AG09319 (cell line): Measurements from ENCODE around the gene GSDME.

Experiments used
- DNase-seq: peaks from one replicate; pipeline ENCODE4 v3.0.0-alpha.2; 2010; ENCODE audit warnings: low read depth; ENCODE audit errors: extremely low read depth
- TF ChIP-seq, protein P1 (sequence below): IDR thresholded peaks from 2 replicates; pipeline ENCODE4 v1.5.1; 2011; ENCODE audit warnings: low read depth, mild to moderate bottlenecking, inconsistent platforms, low read length, moderate library complexity

The GSDME gene

DNA sequence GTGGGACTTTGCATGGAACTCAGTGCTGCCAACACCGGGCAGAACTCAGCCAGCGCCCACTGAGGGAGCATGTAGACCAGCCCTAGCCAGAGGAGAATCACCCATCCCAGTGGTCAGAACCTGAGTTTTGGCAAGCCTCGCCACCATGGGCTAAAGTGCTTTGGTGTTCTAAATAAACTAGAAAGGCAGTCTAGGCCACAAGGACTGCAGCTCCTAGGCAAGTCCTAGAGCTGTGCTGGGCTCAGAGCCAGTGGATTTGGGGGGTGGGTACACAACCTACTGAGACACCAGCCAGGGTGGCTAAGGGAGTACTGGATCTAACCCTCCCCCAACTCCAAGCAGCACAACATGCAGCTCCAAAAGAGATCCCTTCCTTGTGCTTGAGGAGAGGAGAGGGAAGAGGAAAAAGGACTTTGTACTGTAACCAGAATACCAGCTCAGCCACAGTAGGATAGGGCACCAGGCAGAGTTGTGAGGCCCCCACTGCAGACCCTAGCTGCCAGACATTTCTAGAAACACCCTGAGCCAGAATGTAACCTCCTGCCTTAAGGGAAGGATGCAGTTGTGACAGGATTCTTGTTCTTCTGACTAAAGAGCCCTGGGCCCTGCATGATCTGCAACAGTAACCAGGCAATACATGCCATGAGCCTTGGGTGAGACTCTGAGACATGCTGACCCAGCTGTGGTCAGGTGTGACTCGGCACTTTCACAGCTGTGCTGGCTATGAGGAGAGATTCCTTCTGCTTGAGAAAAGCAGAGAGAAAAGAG is 24.4 kb downstream of the GSDME start:
- DNase-seq = peak; percentile 31
- TF ChIP-seq, protein P1, sequence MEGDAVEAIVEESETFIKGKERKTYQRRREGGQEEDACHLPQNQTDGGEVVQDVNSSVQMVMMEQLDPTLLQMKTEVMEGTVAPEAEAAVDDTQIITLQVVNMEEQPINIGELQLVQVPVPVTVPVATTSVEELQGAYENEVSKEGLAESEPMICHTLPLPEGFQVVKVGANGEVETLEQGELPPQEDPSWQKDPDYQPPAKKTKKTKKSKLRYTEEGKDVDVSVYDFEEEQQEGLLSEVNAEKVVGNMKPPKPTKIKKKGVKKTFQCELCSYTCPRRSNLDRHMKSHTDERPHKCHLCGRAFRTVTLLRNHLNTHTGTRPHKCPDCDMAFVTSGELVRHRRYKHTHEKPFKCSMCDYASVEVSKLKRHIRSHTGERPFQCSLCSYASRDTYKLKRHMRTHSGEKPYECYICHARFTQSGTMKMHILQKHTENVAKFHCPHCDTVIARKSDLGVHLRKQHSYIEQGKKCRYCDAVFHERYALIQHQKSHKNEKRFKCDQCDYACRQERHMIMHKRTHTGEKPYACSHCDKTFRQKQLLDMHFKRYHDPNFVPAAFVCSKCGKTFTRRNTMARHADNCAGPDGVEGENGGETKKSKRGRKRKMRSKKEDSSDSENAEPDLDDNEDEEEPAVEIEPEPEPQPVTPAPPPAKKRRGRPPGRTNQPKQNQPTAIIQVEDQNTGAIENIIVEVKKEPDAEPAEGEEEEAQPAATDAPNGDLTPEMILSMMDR = no peak

DNA sequence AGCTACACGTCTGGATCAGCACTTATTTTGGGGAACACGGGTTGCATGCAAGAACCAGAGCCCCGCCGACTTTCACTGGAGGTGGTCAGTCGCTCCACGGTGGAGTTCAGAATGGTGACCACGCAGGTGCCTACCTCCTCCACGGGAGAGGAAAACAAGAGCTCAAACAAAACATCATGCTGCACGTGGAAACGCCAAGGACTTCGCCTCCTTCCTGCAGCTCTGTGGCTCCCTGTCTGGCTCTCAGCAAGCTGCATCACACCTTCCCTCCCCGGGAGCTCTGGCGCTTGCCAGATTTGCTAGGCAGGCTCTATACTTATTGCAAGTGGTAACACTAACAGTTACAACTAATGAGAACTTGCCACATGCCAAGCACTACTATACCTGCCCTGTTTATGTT is 26.0 kb downstream of the GSDME start:
- TF ChIP-seq, protein P1 = no peak
- no peak for DNase-seq

DNA sequence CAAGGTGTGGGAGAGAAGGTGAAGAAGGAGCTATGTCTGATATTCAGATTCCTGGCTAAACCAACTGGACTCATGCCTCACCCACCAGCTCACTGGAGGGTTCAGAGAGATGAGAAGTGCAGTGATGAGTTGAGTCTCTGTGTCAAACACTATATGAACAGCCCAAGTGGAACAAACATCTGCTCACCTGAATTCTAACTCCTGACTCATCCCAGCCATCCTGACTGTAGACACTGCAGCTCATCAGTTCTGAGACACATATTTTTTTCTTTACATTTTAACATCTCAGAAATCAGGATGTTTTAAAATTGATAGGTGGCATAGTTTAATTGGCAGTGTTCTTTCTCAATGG is 27.3 kb downstream of the GSDME start:
- TF ChIP-seq, protein P1 = no peak
- DNase-seq = no peak

DNA sequence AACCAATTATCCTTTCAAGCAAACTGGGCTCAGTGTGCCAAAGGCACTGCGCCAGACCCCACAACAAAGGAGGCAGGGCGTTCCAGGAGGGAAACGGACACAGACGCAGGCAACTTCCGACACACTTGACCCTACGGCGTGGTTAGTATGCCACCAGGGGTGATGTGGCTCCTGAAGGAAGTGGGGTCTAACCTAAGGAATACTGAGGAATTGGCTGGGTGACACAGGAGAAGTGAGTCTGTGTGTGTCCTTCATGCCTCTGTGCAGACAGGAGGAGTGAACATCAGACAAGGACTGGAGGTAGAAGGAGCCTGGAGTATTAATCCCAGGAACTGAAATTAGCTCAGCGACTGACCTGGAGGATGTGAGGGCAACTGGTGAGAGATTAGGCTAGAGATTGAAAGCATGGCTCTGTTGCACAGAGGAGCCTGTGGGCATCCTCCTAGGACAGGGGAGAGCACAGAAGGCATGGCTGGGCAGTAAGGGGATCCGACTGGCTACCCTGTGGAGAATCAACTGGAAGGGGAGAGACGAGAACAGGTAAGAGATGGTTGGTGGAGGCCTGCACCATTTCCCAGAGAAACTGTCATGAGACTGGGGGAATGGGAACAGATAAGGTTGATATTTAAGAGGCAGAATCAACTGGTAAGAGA is 27.8 kb downstream of the GSDME start:
- TF ChIP-seq, protein P1 = no peak
- DNase-seq = no peak

DNA sequence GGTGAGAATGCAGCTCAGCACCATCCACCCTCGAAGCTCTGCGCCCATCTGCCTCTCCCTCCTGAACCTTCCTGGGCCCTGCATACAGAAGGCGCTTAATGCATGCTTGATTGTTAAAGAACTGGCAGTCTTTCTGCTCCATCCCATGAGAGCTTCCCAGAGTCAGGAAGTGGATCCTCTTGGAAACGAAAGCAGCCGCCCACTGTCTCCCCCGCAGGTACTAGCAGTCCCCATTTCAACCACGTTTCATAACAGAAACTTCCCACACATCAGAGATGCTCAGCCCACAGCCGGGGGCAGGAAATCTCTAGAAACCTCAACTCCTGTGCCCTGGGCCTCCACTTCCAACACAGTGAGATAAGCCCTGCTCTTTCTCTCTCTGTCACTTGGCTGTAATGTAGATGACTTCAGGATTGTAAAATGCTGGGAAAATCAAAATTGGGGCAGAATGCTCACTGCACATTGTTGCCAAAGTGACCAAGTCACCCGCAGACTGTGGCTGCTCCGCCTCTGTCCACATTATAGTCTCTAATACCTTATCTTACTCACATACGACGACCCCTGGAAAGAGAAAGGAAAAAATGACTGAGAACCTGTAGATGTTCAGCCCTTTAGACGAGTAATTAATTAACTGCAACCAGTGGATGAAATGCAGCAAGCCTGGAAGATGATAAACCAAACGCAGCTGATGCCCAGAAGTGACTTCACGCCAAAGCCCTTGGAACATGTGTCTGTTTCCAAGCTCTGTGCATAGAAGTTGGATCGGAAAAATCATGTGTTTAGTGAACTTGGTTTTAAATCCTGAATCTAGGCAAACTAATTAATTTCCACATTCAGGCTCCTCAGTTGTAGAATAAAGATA is 28.5 kb downstream of the GSDME start:
- DNase-seq = no peak
- TF ChIP-seq, protein P1 = no peak

DNA sequence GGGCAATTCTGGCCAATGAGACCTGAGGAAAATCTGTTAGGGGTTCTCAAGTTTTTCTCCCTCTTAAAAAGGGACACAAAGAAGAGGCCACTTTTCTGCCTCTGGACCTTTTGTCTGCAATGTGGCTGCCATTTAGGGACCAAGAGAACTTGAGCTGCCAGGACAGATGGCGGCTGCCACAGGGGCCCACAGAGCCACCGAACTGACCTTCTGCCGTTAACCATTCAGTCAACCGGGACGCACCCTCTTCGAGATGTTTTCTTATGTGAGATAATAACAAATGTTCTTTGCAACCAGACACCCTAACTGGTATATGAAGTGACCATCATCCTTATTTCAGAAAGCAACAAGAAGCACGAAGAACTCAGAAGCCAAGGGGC is 29.2 kb downstream of the GSDME start:
- TF ChIP-seq, protein P1 = no peak

More for the DNA sequence above, 29.2 kb downstream of the GSDME start:
- no peak for DNase-seq
